HCT116 (cell line): ENCODE data around the gene GLA.

Experiments
- CTCF ChIP-seq, 3 experiments: fragments of 200-600 bp in 1 of 3; sonication (generic) in 1 of 3; IDR thresholded peaks in 2 of 3; conservative IDR thresholded peaks in 1 of 3; 2 replicates each; pipeline ENCODE4 v1.5.1; 2012 to 2017; ENCODE audit warnings: low read depth in 2 of 3, low read length in 2 of 3, antibody characterized with exemption in 1 of 3, borderline replicate concordance in 1 of 3, control low read depth in 1 of 3, mild to moderate bottlenecking in 1 of 3, mixed read lengths in 1 of 3, mixed run types in 1 of 3, moderate library complexity in 1 of 3; ENCODE audit not compliant: insufficient read depth in 1 of 3
- EGR1 ChIP-seq: IDR thresholded peaks from 2 replicates; pipeline ENCODE4 v1.6.1; 2012; ENCODE audit warnings: low read depth
- EZH2phosphoT487 ChIP-seq: fragments of 200-600 bp; IDR thresholded peaks from 2 replicates; pipeline ENCODE4 v1.6.1; 2018; ENCODE audit warnings: antibody characterized with exemption, borderline replicate concordance
- POLR2A ChIP-seq: IDR thresholded peaks from 2 replicates; pipeline ENCODE4 v1.7.0; 2011; ENCODE audit warnings: borderline replicate concordance; ENCODE audit not compliant: insufficient read depth, insufficient read length; ENCODE audit errors: extremely low read depth
- POLR2AphosphoS5 ChIP-seq: IDR thresholded peaks from 2 replicates; pipeline ENCODE4 v1.6.1; 2011; ENCODE audit warnings: mild to moderate bottlenecking, low read depth, low read length, moderate library complexity
- RAD21 ChIP-seq: IDR thresholded peaks from 2 replicates; pipeline ENCODE4 v1.6.1; 2012; ENCODE audit warnings: low read depth, mild to moderate bottlenecking
- SIN3A ChIP-seq: IDR thresholded peaks from 2 replicates; pipeline ENCODE4 v1.6.1; 2012; ENCODE audit warnings: low read depth
- SP1 ChIP-seq: IDR thresholded peaks from 2 replicates; pipeline ENCODE4 v1.6.1; 2012; ENCODE audit warnings: low read depth
- YY1 ChIP-seq: IDR thresholded peaks from 2 replicates; pipeline ENCODE4 v1.6.1; 2011; ENCODE audit warnings: low read length, low read depth, moderate library complexity, mild to moderate bottlenecking; ENCODE audit not compliant: insufficient replicate concordance; ENCODE audit errors: extremely low read depth

GRCh38 chrX:101410461-101410860, 2.7 kb upstream of the GLA start:
- TF ChIP-seq POLR2A (no peak), CTCF (IDR thresholded peaks at IDR 0.05 in 2 of 3, conservative IDR thresholded peaks at IDR 0.05 in 1 of 3; ENCODE audit: borderline replicate concordance in 1 of 3, insufficient read depth in 1 of 3, low read depth in 2 of 3, low read length in 2 of 3) (no peak), YY1 (no peak), EZH2phosphoT487 (no peak), POLR2AphosphoS5 (no peak), SIN3A (no peak), SP1 (no peak), RAD21 (no peak), EGR1 (no peak)
